Panc1 (cell line): Measurements from ENCODE around the gene RAB27B. TPM values are rescaled to one million over a fixed set of nuclear protein-coding genes. Genes with fewer than 3 reads are reported as not detected.

Experiments used
- ATAC-seq: fragments of 200-7000 bp; cut with Tn5 transposase; 2 replicates; pipeline ENCODE4 v1.9.1; 2020; ENCODE audit warnings: mild to moderate bottlenecking, moderate library complexity
- BruUV-seq: library from RNA; stranded (reverse); fragments of 400-500 nt; replicated peaks from 2 replicates; lab custom pipeline; 2021; lab: Mats Ljungman, UMichigan
- CTCF ChIA-PET: fragments of 300-600 bp; sonication (Branson Sonifier 250); formaldehyde crosslinking; loops from one replicate; lab custom pipeline; 2022; ENCODE audit warnings: antibody characterized with exemption; lab: Charles Lee
- POLR2A ChIA-PET: fragments of 300-600 bp; sonication (Branson Sonifier 250); formaldehyde crosslinking; loops from one replicate; lab custom pipeline; 2022; ENCODE audit warnings: antibody characterized with exemption; lab: Charles Lee
- DNase-seq: peaks from one replicate; pipeline ENCODE4 v3.0.0-alpha.2; 2010; ENCODE audit warnings: low read depth, low spot score
- H3K27ac ChIP-seq: 2 replicates; pipeline ENCODE4 v1.5.1; 2011; ENCODE audit warnings: mild to moderate bottlenecking, low read length, inconsistent platforms
- H3K27me3 ChIP-seq: fragments of 200-500 bp; sonication (Bioruptor generic); 2 replicates; pipeline ENCODE4 v1.6.0; 2014; ENCODE audit warnings: low read length, inconsistent platforms; ENCODE audit not compliant: control insufficient read depth, insufficient read depth
- H3K36me3 ChIP-seq: fragments of 200-500 bp; sonication (Bioruptor generic); 2 replicates; pipeline ENCODE4 v1.5.1; 2014; ENCODE audit warnings: inconsistent platforms, mild to moderate bottlenecking, low read length, moderate library complexity; ENCODE audit not compliant: control insufficient read depth, insufficient read depth
- H3K4me1 ChIP-seq: 2 replicates; pipeline ENCODE4 v1.5.1; 2011; ENCODE audit warnings: inconsistent platforms, mild to moderate bottlenecking, low read length, moderate library complexity; ENCODE audit not compliant: control insufficient read depth, insufficient read depth
- H3K4me3 ChIP-seq, 2 experiments: 2 replicates each; pipeline ENCODE4 v1.5.1; 2011 to 2012; ENCODE audit warnings: low read depth in 2 of 2, low read length in 2 of 2, mild to moderate bottlenecking in 2 of 2, inconsistent platforms in 1 of 2, moderate library complexity in 1 of 2
- H3K9me3 ChIP-seq: fragments of 200-500 bp; sonication (Bioruptor generic); 2 replicates; pipeline ENCODE4 v1.5.1; 2014; ENCODE audit warnings: low read depth, mild to moderate bottlenecking, inconsistent platforms, low read length, moderate library complexity; ENCODE audit not compliant: control insufficient read depth, insufficient read depth
- POLR2AphosphoS5 ChIP-seq: IDR thresholded peaks from 2 replicates; pipeline ENCODE4 v1.6.1; 2012; ENCODE audit warnings: mild to moderate bottlenecking, low read depth, low read length, moderate library complexity
- SIN3A ChIP-seq: IDR thresholded peaks from 2 replicates; pipeline ENCODE4 v1.6.1; 2012; ENCODE audit warnings: low read depth, mild to moderate bottlenecking, low read length, moderate library complexity, borderline replicate concordance; ENCODE audit not compliant: insufficient read depth
- TCF7L2 ChIP-seq: IDR thresholded peaks from 2 replicates; pipeline ENCODE4 v1.6.1; 2011; ENCODE audit warnings: mild to moderate bottlenecking, low read depth, low read length, inconsistent platforms
- in situ Hi-C: cut with HindIII; loops from 2 replicates; pipeline ENCODE4 v1.10.0; 2016; ENCODE audit warnings: low sequenced_read_pairs, low pct_unique_long_range_greater_than_20kb
- intact Hi-C: fragments of 100-400 bp; cut with micrococcal nuclease; formaldehyde crosslinking; loops from one replicate; pipeline ENCODE4 v1.10.0; 2022; ENCODE audit not compliant: unreplicated experiment
- total RNA-seq: library from RNA; stranded (reverse); gene quantifications from one replicate; pipeline ENCODE4 v1.2.1, GENCODE V29; 2021; ENCODE audit not compliant: unreplicated experiment
- TF ChIP-seq, protein P1 (sequence below), 2 experiments: IDR thresholded peaks; 2 replicates each; pipeline ENCODE4 v1.6.1; 2011 to 2012; ENCODE audit warnings: low read depth in 2 of 2, control low read depth in 1 of 2, low read length in 1 of 2, mild to moderate bottlenecking in 1 of 2, moderate library complexity in 1 of 2; ENCODE audit not compliant: insufficient read depth in 1 of 2
- TF ChIP-seq, protein P2 (sequence below): fragments of 450-650 bp; IDR thresholded peaks from 2 replicates; pipeline ENCODE4 v1.5.1; 2017; ENCODE audit warnings: mild to moderate bottlenecking

Gene RAB27B
- total RNA-seq, 1 experiment from 2014 or later: 3.9 TPM

GRCh38 chr18:54878659-54879358 lies 50.5 kb downstream of the RAB27B start:
- intact Hi-C loops (no loop called here), in situ Hi-C loops (no loop called here)
- ChIA-PET POLR2A (no interaction called here), CTCF (no interaction called here)
- H3K4me3 ChIP-seq: no peak overlapping the region
- DNase-seq (no peak), ATAC-seq (no peak)
- no peaks in the 10 kb centered on the region for H3K36me3 ChIP-seq
- no peaks in the 10 kb centered on the region for H3K27me3 ChIP-seq
- no peaks in the 10 kb centered on the region for H3K9me3 ChIP-seq
- no TSS peak for BruUV-seq
- TF ChIP-seq, protein P1, sequence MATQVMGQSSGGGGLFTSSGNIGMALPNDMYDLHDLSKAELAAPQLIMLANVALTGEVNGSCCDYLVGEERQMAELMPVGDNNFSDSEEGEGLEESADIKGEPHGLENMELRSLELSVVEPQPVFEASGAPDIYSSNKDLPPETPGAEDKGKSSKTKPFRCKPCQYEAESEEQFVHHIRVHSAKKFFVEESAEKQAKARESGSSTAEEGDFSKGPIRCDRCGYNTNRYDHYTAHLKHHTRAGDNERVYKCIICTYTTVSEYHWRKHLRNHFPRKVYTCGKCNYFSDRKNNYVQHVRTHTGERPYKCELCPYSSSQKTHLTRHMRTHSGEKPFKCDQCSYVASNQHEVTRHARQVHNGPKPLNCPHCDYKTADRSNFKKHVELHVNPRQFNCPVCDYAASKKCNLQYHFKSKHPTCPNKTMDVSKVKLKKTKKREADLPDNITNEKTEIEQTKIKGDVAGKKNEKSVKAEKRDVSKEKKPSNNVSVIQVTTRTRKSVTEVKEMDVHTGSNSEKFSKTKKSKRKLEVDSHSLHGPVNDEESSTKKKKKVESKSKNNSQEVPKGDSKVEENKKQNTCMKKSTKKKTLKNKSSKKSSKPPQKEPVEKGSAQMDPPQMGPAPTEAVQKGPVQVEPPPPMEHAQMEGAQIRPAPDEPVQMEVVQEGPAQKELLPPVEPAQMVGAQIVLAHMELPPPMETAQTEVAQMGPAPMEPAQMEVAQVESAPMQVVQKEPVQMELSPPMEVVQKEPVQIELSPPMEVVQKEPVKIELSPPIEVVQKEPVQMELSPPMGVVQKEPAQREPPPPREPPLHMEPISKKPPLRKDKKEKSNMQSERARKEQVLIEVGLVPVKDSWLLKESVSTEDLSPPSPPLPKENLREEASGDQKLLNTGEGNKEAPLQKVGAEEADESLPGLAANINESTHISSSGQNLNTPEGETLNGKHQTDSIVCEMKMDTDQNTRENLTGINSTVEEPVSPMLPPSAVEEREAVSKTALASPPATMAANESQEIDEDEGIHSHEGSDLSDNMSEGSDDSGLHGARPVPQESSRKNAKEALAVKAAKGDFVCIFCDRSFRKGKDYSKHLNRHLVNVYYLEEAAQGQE (IDR thresholded peaks at IDR 0.05; ENCODE audit: insufficient read depth in 1 of 2, low read depth in 2 of 2, low read length in 1 of 2): no peak
- TF ChIP-seq, protein P2, sequence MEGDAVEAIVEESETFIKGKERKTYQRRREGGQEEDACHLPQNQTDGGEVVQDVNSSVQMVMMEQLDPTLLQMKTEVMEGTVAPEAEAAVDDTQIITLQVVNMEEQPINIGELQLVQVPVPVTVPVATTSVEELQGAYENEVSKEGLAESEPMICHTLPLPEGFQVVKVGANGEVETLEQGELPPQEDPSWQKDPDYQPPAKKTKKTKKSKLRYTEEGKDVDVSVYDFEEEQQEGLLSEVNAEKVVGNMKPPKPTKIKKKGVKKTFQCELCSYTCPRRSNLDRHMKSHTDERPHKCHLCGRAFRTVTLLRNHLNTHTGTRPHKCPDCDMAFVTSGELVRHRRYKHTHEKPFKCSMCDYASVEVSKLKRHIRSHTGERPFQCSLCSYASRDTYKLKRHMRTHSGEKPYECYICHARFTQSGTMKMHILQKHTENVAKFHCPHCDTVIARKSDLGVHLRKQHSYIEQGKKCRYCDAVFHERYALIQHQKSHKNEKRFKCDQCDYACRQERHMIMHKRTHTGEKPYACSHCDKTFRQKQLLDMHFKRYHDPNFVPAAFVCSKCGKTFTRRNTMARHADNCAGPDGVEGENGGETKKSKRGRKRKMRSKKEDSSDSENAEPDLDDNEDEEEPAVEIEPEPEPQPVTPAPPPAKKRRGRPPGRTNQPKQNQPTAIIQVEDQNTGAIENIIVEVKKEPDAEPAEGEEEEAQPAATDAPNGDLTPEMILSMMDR: no peak
- no peak for TF ChIP-seq TCF7L2
- TF ChIP-seq POLR2AphosphoS5: no peak
- no peak for TF ChIP-seq SIN3A
- H3K27ac ChIP-seq: no peak overlapping the region
- H3K4me1 ChIP-seq: no peaks in the 10 kb centered on the region

GRCh38 chr18:54879691-54880090 lies 51.4 kb downstream of the RAB27B start:
- no peak overlapping the region for H3K4me3 ChIP-seq
- intact Hi-C loops: no loop called here
- CTCF ChIA-PET: no interaction called here
- H3K27me3 ChIP-seq: no peaks in the 10 kb centered on the region
- POLR2A ChIA-PET: no interaction called here
- no peaks in the 10 kb centered on the region for H3K9me3 ChIP-seq
- in situ Hi-C loops: no loop called here
- H3K27ac ChIP-seq: no peak overlapping the region
- TF ChIP-seq, protein P2: no peak
- TF ChIP-seq TCF7L2: no peak
- TF ChIP-seq, protein P1 (IDR thresholded peaks at IDR 0.05; ENCODE audit: insufficient read depth in 1 of 2, low read depth in 2 of 2, low read length in 1 of 2): no peak
- no peak for TF ChIP-seq POLR2AphosphoS5
- TF ChIP-seq SIN3A: no peak
- H3K36me3 ChIP-seq: no peaks in the 10 kb centered on the region
- no peak for ATAC-seq
- DNase-seq: no peak
- no TSS peak for BruUV-seq
- no peaks in the 10 kb centered on the region for H3K4me1 ChIP-seq
